CD4-positive, alpha-beta T cell treated with Interleukin-2 at 100 ng/mL for 4 hours (primary cell): ENCODE results near the gene MED16.
"Not testable (repeated sequence)": the region's sequence is repeated elsewhere in the genome, so short reads cannot be mapped to it uniquely, and the experiment has no call there.

Source experiments
- DNase-seq: peaks from one replicate; pipeline ENCODE4 v3.0.0-alpha.2; 2020; ENCODE audit warnings: low spot score

The MED16 gene

DNA sequence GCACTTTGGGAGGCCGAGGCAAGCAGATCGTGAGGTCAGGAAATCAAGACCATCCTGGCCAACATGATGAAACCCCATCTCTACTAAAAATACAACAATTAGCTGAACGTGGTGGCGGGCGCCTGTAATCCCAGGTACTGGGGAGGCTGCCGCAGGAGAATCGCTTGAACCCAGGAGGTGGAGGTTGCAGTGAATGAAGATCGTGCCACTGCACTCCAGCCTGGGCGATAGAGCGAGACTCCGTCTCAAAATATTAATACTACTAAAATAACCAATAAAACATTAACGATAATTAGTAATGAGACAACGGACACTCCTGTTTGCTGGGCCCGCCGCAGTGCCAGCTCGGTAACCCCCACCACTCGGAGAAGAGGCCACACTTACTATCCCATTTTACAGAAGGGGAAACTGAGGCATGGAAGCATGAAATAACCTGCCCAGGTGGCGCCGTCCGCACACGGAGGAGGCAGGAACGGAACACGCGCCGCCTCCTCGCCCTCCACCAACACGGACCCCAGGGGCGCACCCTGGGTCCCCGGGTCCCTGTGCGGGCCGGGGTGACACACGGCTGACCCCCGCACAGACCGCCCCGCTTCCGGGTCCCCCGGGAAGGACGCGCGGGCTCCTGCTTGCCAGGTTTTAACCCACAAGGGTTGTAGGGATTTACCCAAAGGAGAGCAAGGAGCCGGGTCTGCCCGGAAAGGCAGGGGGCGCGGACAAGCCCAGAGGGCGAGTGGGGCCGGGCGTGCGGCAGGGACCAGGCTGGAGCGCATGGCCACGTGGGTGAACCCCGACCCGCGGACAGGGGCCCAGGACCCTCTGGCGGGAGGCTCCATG, 18.4 kb upstream of the MED16 start:
- no peak for DNase-seq

DNA sequence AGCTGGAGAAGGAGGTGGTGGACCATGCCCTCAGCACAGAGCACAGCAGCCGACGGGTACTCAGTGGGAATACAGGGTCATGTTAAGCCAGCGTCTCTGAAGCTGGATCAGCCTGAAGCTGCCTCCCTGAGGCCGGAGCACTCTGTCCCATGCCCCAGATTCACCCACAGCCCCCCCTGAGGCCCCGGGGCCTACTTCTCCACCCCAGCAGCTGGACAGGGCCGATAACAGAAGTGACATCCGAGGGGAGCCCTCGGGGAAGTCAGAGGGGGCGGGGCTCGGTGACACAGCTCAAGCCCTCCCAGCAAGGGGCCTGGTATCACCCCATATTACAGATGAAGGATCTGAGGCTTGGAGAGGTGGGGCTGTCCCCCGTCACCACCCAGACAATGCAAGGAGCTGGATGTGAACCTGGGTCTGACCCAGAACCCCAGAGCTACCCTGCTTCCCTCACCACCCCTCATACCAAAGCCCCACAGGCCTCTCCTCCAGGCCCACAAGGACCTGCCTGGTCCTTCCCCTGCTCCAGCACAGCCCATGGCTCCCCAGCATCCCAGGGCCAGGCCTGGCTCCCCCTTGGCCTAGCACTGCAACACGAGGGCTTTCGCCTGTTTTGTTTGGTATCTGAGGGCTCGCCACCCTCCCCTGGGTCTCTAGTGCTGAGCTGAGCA, 14.3 kb upstream of the MED16 start:
- no peak for DNase-seq

DNA sequence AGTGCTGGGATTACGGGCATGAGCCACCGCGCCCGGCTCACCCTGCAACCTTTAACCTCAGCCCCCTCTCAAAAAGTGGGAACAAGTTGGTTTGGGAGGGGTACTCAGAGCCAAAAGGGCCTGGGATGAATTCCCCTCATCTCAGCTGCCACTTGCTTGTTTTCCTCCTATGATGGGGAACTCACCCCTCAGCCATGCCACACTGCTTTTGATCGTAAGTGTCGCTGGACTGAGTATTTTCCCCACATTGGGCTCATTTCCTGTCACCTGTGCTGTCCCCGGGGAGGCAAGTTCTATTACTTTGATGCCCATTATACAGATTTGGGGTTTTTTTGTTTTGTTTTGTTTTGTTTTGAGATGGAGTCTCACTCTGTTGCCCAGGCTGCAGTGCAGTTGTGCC, 13.5 kb upstream of the MED16 start:
- peak; percentile 34 for DNase-seq

DNA sequence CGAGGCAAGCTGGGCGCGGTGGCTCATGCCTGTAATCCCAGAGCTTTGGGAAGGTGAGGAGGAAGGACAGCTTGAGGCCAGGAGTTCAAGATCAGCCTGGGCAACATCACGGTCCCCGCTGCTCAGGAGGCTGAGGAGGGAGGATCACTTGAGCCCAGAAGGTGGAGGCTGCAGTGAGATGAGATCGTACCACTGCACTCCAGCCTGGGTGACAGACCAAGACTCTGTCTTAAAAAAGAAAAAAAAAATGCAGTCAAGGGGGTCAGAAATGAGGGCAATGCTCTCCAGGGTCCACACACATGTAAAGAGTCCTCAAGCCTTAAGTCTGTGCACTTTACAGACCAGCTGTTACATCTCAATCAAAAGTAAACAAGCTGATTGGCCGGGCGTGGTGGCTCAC, 11.6 kb upstream of the MED16 start:
- DNase-seq, result no peak

DNA sequence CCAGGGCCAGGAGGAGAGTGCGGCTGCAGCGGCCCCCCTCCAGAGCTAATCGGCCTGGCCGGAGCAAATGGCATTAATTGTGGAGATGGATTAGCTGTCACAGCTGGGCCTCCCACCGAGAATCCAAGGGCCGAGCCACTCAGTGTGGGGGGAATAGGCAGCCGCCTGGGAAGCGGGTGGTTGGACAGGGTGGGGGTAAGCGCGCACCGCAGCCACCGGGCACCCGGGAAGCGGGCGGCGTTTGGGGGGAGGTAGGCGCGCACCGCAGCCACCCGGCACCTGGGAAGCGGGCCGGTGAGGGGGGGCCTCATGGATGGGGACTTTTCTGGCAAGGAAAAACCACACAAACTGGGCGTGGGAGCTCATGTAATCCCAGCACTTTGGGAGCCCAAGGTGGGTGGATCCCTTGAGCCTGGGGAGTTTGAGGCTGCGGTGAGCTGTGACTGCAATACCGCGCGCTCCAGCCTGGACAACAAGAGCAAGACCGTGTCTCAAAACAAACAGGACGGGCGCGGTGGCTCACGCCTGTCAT, 10.3 kb upstream of the MED16 start:
- DNase-seq, result no peak

DNA sequence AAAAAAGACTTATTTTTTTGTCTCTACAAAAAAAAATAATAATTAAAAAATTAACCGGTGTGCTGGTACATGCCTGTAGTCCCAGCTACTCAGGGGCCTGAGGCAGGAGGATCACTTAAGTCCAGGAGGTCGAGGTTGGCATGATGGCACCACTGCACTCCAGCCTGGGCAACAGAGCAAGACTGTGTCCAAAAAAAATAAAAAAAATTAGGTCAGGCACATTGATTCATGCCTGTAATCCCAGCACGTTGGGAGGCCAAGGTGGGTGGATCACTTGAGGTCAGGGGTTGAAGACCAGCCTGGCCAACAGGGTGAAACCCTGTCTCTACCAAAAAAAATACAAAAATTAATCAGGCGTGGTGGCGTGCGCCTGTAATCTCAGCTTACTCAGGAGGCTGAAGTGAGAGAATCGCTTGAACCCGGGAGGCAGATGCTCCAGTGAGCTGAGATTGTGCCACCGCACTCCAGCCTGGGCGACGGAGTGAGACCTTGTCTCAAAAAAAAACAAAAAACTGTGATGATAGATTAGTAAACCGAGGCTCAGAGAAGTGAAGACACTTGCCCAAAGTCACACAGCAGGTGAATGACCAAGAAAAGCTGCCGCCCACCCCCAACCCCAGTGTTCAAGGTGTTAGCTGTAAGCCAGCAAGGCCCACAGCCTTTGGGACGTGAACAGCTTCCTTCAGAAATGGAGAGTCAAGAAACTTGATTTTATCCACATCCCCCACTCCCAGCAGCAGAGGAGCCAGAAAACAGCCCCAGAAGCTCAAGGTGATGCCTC, 9.6 kb upstream of the MED16 start:
- no peak for DNase-seq

DNA sequence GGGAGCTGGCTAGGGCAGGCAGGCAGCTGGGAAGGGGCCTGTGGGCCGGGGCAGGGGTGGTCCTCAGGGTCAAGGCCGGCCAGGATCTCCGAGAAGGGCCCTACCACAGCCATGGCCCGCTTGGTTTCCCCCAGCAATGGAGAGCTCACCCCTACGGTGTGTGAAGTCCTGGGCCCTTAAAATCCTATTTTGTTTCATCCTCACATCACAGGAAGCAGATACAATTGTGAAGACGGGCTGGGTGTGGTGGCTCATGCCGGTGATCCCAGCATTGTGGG, 9.0 kb upstream of the MED16 start:
- no peak for DNase-seq

DNA sequence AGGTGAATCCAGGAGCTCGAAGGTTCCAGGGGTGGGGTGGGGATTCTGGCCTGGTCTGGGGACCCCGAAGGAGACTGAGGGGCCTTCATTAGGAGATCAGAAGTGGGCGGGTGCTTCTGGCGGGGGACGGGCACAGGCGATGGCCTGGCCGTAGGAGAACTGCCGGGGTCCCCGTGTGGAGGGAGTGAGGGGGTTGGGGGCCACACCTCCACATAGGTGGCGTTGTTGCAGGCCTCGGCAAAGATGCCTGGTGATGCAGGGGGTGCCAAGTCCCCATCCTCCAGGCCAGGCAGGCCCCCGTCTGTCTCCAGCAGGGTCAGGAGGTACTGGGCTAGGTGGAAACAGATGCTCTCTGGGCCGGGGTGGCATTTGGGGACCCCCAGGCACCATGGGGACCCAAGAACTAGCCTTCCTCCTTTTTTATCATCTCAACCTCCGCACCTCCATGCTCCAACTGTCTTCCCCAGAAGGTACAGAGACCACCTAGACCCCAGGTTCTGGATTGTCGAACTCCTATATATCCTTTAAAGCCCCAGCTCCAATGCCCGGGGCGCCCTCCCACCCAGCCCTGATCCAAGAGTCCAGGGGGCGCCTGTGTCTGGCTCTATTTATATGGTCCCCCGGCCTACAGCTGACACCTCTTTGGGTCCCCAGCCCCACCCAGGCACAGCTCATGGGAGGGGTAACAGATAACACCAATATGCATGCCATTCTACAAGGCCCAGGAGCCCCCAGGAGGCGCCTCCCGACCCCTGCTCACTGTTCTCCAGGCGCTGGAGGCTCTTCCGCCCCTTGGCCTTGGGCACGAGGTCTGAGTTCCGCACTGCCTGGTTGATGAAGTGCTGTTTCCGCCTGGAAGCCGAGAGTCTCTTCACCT, 8.5 kb upstream of the MED16 start:
- DNase-seq, result no peak

DNA sequence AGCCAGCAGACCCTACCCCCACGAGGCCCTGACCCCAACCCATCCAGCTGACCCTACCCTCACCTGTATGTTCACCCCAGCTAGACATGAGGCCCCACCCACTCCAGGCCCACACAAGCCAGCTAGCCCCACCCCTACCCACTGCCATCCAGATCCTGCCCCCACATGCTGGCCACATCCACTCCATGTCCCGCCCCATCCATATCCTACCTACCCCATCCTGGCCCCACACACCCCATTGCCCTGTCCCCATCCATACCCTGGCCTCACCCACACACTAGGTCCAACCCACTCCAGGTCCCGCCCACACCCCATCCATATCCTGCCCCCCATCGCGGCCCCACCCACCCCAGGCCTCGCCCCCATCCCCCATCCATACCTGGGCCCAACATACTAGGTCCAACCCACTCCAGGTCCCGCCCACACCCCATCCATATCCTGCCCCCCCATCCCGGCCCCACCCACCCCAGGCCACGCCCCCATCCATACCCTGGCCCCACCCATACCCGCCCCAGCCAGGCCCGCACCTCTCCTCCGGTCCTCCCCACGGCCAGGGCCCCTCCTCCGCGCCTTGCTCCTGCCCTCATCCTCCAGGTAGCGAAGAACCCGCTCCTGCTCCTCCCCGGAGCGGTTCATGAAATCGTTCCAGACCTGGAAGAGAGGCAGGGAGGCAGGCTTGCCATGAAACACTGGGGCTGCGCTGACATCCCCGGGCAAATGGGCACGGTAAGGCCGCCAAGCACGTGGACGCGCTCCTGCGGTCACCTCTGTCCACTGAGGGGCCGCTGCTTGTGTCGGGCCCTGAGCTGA, 7.5 kb upstream of the MED16 start:
- no peak for DNase-seq

DNA sequence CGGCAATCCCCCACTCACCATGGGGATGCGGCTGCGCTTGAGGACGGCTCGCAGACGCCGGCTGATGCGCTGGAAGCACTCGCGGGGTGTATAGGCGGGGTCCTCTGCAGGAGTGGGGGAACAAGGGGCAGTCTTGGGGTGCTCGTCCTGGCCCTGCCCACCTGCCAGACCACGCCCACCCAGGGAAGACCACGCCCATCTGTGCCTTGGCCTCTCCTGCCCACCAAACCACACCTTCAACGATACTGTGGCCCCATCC, 7.0 kb upstream of the MED16 start:
- DNase-seq, result no peak

DNA sequence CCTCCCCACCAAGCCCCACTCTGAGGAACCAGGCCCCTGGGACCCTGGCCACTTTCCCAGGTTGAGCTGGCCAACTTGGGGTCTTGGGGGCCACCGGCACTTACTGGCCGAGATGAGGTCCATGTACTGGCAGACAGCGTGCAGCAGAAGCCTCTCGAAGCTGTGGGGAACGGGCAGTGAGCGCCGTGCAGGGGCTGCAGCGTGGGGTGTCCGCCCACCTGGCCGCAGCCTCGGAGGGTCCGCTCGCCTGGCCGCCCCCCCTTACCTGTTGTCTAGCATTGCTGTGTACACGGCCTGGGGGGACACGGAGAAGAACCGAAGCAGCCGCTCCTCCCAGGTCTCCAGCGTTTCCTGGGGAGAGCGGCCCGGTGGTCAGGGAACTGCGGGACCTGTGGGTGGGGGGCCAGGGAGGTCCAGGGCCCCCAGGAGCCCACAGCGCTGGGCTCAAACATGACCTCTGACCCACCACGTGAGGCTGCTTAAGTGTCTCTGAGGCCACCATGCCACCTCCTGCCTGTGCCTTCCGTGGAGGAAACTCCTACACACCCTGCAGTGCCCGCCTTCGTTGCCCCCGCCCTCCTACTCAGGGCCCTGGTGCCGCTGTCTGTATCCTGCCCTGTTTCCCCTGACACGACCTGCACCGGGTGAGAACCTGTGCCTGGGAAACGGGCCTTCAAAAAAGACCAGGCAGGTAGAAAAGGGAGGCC, 6.5 kb upstream of the MED16 start:
- DNase-seq, result no peak

DNA sequence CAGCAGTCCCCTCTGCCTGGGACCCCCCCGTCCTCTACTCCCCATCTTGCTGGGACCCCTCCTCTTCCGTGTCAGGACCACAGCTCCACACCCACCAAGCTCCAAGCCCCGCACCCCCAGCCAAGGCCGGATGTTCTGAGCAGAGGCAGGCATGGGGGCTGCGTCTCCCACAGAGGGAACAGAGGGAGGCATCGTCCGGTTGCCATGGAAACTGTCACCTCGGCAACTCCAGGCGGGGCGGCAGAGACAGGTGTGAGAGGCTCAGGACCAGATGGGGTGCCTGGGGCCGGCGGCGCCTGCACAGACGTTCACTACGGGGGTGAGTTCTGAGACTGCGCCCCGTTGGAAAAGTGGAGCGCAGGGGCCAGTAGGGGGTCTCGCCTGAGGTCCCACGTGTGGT, 5.7 kb upstream of the MED16 start:
- DNase-seq, result no peak

DNA sequence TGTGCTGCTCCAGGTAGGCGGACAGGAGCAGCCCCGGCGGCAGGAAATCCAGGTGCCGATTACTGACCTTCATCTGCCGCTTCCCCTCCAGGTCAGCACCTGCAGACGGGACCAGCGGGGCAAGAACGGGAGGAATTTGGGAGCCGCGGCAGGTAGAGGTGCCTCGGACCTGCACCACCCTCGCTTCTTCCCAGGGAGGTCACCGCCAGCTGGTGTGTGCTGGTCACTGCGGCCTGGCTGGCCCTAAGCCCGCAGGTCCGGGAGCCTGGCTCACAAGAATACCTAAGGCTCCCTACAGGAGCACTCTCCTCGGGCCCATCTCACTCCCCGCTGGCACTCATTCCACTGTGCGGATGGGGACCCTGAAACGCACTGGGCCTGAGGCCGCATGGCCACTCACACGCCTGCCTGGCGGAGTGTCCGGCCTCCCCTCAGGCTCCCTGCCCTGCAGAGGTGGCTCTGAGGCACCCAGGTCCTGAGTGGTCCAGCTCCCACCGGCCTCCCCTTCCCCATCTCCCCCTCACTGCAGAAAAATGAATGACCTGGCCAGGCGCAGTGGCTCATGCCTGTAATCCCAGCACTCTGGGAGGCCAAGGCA, 4.6 kb upstream of the MED16 start:
- DNase-seq, result no peak

DNA sequence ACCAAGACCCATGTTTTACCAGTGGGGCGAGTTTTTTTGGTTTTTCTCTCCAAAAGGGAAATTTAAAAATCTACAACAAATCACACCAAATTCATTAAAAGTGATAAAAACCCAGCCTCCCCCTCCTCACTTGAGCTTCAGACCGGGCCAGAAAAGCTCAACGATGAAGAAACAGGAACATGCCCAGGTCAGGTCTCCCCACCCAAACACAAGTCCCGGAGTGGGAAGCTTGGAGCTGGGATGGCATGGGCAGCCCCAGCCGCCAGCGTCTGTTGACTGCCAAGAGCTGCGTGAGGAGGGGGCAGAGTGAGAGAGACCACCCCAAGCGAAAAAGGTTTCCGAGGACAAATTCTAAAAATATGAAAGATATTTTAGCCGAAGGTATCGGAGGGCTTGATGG, 4.0 kb upstream of the MED16 start:
- no peak for DNase-seq

DNA sequence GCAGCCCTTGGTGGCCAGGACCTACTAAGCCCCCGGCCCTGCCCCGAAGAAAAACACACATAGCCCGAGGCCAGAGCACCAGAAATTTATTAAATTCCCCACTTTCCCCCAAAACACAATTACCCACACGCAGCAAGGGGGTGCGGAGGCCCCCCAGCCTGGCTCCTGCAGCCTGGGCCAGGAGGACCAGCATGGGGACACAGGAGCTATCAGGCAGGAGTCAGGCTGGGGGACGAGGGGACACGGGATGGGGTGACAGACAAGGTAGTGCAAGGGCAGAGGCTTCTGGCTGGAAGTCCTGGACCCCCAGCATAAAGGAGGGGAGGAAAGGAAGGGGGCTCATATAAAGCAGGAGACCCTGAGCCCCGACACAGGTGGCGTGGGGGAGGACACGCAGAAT, 3.4 kb upstream of the MED16 start:
- DNase-seq, result no peak

DNA sequence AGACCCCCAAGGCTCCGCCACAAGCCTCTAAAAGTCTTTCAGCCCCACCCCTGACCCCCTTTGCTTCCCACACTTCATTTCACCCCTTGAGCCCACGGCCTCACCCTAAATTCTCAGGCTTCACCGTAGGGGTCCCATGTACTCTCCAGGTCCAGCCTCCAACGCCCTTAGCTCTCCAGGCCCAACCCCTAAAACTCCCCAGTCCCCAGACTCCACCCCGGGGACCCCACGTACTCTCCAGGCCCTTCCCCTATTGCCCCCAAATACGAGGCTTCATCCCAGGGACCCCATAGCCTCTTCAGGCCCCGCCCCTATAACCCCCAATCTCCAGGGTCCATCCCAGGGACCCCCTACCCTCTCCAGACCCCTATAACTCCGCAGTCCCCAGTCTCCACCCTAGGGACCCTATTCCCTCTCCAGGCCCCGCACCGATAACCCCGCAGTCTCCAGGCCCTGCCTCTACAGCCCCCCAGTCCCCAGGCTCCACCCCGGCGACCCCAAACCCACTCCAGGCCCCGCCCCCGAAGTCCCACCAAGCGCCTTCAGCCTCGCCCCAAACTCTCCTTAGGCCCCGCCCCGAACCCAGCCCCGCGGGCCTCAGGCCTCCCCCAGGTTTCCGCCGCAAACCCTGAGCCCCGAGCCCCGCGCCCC, 619 bp downstream of the MED16 start:
- DNase-seq, result no peak

DNA sequence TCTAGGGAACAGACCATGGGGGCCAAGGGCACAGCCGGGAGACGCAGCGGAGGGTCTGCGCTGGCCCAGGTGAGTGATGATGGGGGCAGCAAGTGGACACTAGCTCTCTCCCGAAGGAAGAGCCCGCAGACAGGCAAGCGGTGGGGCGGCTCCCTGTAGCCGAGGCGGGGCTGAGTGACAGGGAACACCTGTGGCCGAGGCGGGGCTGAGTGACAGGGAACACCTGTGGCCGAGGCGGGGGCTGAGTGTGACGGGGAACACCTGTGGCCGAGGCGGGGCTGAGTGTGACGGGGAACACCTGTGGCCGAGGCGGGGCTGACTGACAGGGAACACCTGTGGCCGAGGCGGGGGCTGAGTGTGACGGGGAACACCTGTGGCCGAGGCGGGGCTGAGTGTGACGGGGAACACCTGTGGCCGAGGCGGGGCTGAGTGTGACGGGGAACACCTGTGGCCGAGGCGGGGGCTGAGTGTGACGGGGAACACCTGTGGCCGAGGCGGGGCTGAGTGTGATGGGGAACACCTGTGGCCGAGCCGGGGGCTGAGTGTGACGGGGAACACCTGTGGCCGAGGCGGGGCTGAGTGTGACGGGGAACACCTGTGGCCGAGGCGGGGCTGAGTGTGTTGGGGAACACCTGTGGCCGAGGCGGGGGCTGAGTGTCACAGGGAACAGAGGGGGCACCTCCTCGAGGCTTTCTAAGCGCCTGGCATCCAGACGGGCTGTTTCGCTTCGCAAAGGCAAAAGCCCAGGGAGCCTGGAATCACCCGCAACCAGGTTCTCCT, 1.4 kb downstream of the MED16 start:
- not testable (repeated sequence) for DNase-seq

DNA sequence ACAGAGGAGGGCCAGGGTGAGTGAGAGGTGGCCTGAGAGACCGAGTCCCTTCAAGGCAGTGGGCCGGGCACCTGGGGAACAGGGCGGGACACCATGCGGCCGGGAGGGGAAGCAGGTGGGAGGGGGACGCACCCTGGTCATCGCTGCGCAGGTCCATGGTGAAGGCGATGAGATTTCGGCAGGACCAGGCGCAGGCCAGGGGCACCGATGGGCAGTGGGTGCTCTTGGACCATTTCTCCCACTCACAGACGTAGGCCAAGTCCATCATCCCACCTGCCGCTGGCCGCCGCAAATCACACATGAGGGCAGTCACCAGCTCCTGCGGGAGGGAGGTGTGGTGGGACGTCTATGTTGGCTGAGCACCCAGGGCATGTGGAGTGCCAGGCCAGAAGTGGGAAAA, 2.2 kb downstream of the MED16 start:
- DNase-seq, result no peak

DNA sequence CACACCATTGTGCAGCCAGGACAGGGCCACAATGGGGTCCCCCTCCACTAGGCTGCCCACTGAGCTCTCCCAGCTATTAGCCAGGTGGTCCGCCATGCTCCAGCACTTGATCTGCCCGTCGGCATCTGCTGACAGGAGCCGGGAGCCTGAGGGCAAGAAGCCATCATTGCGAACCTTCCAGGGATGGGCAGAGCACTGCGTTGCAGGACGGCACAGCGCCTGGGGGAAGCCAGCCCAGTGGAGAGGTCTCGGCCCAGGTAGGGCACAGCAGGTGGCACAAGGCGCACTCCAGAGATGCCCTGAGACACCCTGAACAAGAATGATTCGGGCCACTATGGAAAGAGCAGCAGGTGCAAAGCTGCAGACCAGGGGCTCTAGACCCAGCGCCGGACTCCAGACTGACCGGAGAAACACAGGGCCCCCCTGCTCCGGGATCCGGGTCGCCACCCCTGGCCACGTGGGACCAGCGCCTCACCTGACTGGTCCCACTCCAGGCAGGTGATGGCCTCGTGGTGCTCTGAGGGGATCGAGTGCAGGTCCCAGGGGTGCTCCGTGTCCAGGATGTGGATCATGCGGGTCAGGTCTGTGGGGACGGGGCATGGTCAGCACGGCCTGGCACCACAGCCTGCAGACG, 3.2 kb downstream of the MED16 start:
- DNase-seq, result no peak
